ENCODE results near the gene STAC2.

DNA sequence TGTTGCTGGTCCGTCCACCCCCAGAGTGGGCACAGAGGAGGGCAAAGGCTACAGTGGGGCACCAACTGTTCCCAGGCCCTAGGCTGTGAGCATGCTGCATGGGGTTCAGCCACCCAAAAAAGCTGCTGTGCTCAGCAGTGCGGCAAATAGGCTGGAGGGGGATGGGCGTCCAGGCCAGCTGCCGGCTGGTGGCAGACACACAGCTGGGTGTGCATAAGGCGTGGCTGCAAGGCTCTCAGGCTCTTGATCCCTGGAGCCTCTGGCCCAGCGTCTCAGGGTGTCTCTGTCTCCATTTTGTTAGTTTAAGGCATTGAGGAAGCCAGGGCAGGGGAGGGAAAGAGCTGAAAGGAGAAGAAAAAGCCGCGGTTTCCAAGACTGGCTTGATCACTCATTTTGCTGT, 16.9 kb downstream of the STAC2 start:
- TF ChIP-seq GATA1 (IDR thresholded peaks at IDR 0.05; ENCODE audit: low read depth, low read length), result no peak
- no peak for TF ChIP-seq POLR2A (IDR thresholded peaks at IDR 0.05; ENCODE audit: low read length)

Measured in erythroblast (primary cell).